GM18499 (cell line): ENCODE data around the gene OBSCN.
"Not testable (repeated sequence)": the region's sequence is repeated elsewhere in the genome, so short reads cannot be mapped to it uniquely, and the experiment has no call there.

Experiments used
- ATAC-seq: cut with Tn5 transposase; IDR thresholded peaks from one replicate; pipeline ENCODE4 v1.9.1; 2021; ENCODE audit warnings: moderate number of reproducible peaks; ENCODE audit not compliant: insufficient read depth, unreplicated experiment

Gene OBSCN

GRCh38 chr1:228171221-228171891 is 36.5 kb upstream of the OBSCN start:
- ATAC-seq: no peak

GRCh38 chr1:228172591-228173527 is 35.0 kb upstream of the OBSCN start:
- ATAC-seq: no peak

GRCh38 chr1:228173528-228174481 is 34.0 kb upstream of the OBSCN start:
- ATAC-seq: not testable (repeated sequence)

- no peak for ATAC-seq
Observed at GRCh38 chr1:228174482-228175315, 33.1 kb upstream of the OBSCN start.

GRCh38 chr1:228175316-228176023 is 32.4 kb upstream of the OBSCN start:
- no peak for ATAC-seq

- no peak for ATAC-seq
Observed at GRCh38 chr1:228176024-228176395, 31.8 kb upstream of the OBSCN start.

GRCh38 chr1:228176461-228177182 is 31.2 kb upstream of the OBSCN start:
- no peak for ATAC-seq

- no peak for ATAC-seq
Observed at GRCh38 chr1:228177183-228177475, 30.7 kb upstream of the OBSCN start.

GRCh38 chr1:228177721-228178710 is 29.8 kb upstream of the OBSCN start:
- no peak for ATAC-seq

- no peak for ATAC-seq
Observed at GRCh38 chr1:228178737-228179684, 28.8 kb upstream of the OBSCN start.

GRCh38 chr1:228180271-228180958 is 27.4 kb upstream of the OBSCN start:
- ATAC-seq: no peak

- ATAC-seq: no peak
Observed at GRCh38 chr1:228180959-228181644, 26.7 kb upstream of the OBSCN start.

GRCh38 chr1:228181645-228182034 is 26.2 kb upstream of the OBSCN start:
- no peak for ATAC-seq

- ATAC-seq: no peak
Observed at GRCh38 chr1:228182296-228183030, 25.4 kb upstream of the OBSCN start.

- ATAC-seq: no peak
Observed at GRCh38 chr1:228184152-228184551, 23.7 kb upstream of the OBSCN start.
